HepG2 (cell line): ENCODE results near the gene PTPRD. TPM values are rescaled to one million over a fixed set of nuclear protein-coding genes. Genes with fewer than 3 reads are reported as not detected.

Source experiments
- E2F5 ChIP-seq: sonication (generic); formaldehyde crosslinking; conservative IDR thresholded peaks from 2 replicates; pipeline ENCODE4 v1.4.0; 2020; ENCODE audit warnings: missing genetic modification reagents
- ELK4 ChIP-seq: sonication (generic); formaldehyde crosslinking; IDR thresholded peaks from 2 replicates; pipeline ENCODE4 v1.9.0; 2021; ENCODE audit warnings: missing genetic modification reagents, borderline replicate concordance
- EP300 ChIP-seq, 3 experiments: sonication (generic) in 1 of 3; formaldehyde crosslinking in 1 of 3; IDR thresholded peaks; 2 replicates each; pipeline versions ENCODE4 v1.5.1 to v1.6.1; 2011 to 2020; ENCODE audit warnings: low read depth in 2 of 3, low read length in 2 of 3, borderline replicate concordance in 1 of 3, improper control_type of control experiment in 1 of 3, mild to moderate bottlenecking in 1 of 3, missing genetic modification reagents in 1 of 3, moderate library complexity in 1 of 3
- FOXC1 ChIP-seq: sonication (generic); formaldehyde crosslinking; IDR thresholded peaks from 2 replicates; pipeline ENCODE4 v1.8.0; 2022; ENCODE audit warnings: mild to moderate bottlenecking, missing genetic modification reagents, borderline replicate concordance
- KDM2A ChIP-seq: sonication (generic); formaldehyde crosslinking; IDR thresholded peaks from 2 replicates; pipeline ENCODE4 v1.4.0; 2020; ENCODE audit warnings: low read depth, missing genetic modification reagents, borderline replicate concordance
- KDM5B ChIP-seq: sonication (generic); formaldehyde crosslinking; IDR thresholded peaks from 2 replicates; pipeline ENCODE4 v1.4.0; 2020; ENCODE audit warnings: missing genetic modification reagents, mild to moderate bottlenecking, borderline replicate concordance
- NCOR1 ChIP-seq: fragments of 200-600 bp; sonication (generic); IDR thresholded peaks from 2 replicates; pipeline ENCODE4 v1.7.0; 2017; ENCODE audit warnings: antibody characterized with exemption, low read length, borderline replicate concordance
- NFIB ChIP-seq: sonication (generic); formaldehyde crosslinking; IDR thresholded peaks from 2 replicates; pipeline ENCODE4 v1.9.0; 2021; ENCODE audit warnings: missing genetic modification reagents, mild to moderate bottlenecking, borderline replicate concordance
- PRMT3 ChIP-seq: sonication (generic); formaldehyde crosslinking; IDR thresholded peaks from 2 replicates; pipeline ENCODE4 v1.8.1; 2022; ENCODE audit warnings: low read depth, mild to moderate bottlenecking, moderate library complexity, missing genetic modification reagents, borderline replicate concordance
- RBM22 ChIP-seq: fragments of 200-400 bp; formaldehyde crosslinking; optimal IDR thresholded peaks from 2 replicates; pipeline ENCODE3; 2017; ENCODE audit warnings: mild to moderate bottlenecking, low read length, moderate library complexity
- SETDB1 ChIP-seq: sonication (generic); formaldehyde crosslinking; IDR thresholded peaks from 2 replicates; pipeline ENCODE4 v1.5.1; 2020; ENCODE audit warnings: missing genetic modification reagents, mild to moderate bottlenecking, borderline replicate concordance
- SNAPC2 ChIP-seq: sonication (generic); formaldehyde crosslinking; IDR thresholded peaks from 2 replicates; pipeline ENCODE4 v1.8.1; 2022; ENCODE audit warnings: mild to moderate bottlenecking, missing genetic modification reagents
- ZMYM4 ChIP-seq: sonication (generic); formaldehyde crosslinking; IDR thresholded peaks from 2 replicates; pipeline ENCODE4 v1.8.1; 2023; ENCODE audit warnings: mild to moderate bottlenecking, missing genetic modification reagents
- ZNF333 ChIP-seq: sonication (generic); formaldehyde crosslinking; IDR thresholded peaks from 2 replicates; pipeline ENCODE4 v1.4.0; 2020; ENCODE audit warnings: mild to moderate bottlenecking, missing genetic modification reagents, borderline replicate concordance
- ZNF33B ChIP-seq: sonication (generic); formaldehyde crosslinking; IDR thresholded peaks from 2 replicates; pipeline ENCODE4 v1.5.1; 2020; ENCODE audit warnings: mild to moderate bottlenecking, missing genetic modification reagents
- ZNF552 ChIP-seq: sonication (generic); formaldehyde crosslinking; IDR thresholded peaks from 2 replicates; pipeline ENCODE4 v1.9.0; 2022; ENCODE audit warnings: missing genetic modification reagents, mild to moderate bottlenecking, borderline replicate concordance
- ZNF577 ChIP-seq: sonication (generic); formaldehyde crosslinking; IDR thresholded peaks from 2 replicates; pipeline ENCODE4 v1.4.0; 2020; ENCODE audit warnings: mild to moderate bottlenecking, low read depth, missing genetic modification reagents, borderline replicate concordance
- ZNF7 ChIP-seq: IDR thresholded peaks from 2 replicates; pipeline ENCODE4 v1.6.1; 2016; ENCODE audit warnings: missing biosample characterization, missing genetic modification reagents
- ZNF770 ChIP-seq: sonication (generic); formaldehyde crosslinking; IDR thresholded peaks from 2 replicates; pipeline ENCODE4 v1.5.0; 2020; ENCODE audit warnings: mild to moderate bottlenecking, missing genetic modification reagents
- ZNF879 ChIP-seq: sonication (generic); formaldehyde crosslinking; IDR thresholded peaks from 2 replicates; pipeline ENCODE4 v1.8.1; 2023; ENCODE audit warnings: missing genetic modification reagents
- polyA plus RNA-seq, 8 experiments: library from polyadenylated mRNA; depleted of rRNA in 3 of 8; stranded (reverse) in 7 of 8; unstranded in 1 of 8; fragments of >200 nt; fragmentation: Illumina TruSeq in 4 of 8; extraction: Trizol in 4 of 8; gene quantifications; 2 replicates each; pipeline versions ENCODE4 v1.2.1 to v1.2.3, GENCODE V29; 2011 to 2016; ENCODE audit warnings: low read depth in 4 of 8, missing spikeins in 1 of 8, mixed read lengths in 1 of 8; ENCODE audit not compliant: insufficient read depth in 1 of 8
- total RNA-seq, 5 experiments: library from RNA; depleted of rRNA; stranded (reverse); fragments of >200 nt; fragmentation: Illumina TruSeq; extraction: Trizol; gene quantifications; 2 replicates each; pipeline ENCODE4 v1.2.3, GENCODE V29; 2016; ENCODE audit warnings: low read depth in 1 of 5

Gene PTPRD
- total and polyA plus RNA-seq, 2 of the 13 experiments (the other 11 are each of a cell fraction or from before 2014, with no cell fraction given), result 0.05 TPM; not detected in 1

- TF ChIP-seq ZNF577 (CRISPR knock-in tag), result no peak
- no peak for TF ChIP-seq E2F5 (CRISPR knock-in tag)
- TF ChIP-seq KDM2A, result no peak
- no peak for TF ChIP-seq PRMT3 (CRISPR knock-in tag)
- TF ChIP-seq SNAPC2 (CRISPR knock-in tag), result no peak
- no peak for TF ChIP-seq ZNF879
- TF ChIP-seq EP300 (IDR thresholded peaks at IDR 0.05; ENCODE audit: low read depth in 2 of 2, low read length in 2 of 2), result 0 out of 4 replicates have a peak, but pooled peaks of 1 of the 2 experiments have one; percentile 15
- no peak for TF ChIP-seq EP300 (CRISPR knock-in tag; IDR thresholded peaks at IDR 0.05; ENCODE audit: borderline replicate concordance)
- TF ChIP-seq NFIB, result no peak
- no peak for TF ChIP-seq ZNF33B (CRISPR knock-in tag)
- TF ChIP-seq FOXC1 (CRISPR knock-in tag), result no peak
- TF ChIP-seq RBM22, result no peak
- no peak for TF ChIP-seq ZNF552
- no peak for TF ChIP-seq SETDB1 (CRISPR knock-in tag)
- no peak for TF ChIP-seq NCOR1
- no peak for TF ChIP-seq ZNF7 (CRISPR knock-in tag)
- no peak for TF ChIP-seq KDM5B (CRISPR knock-in tag)
- no peak for TF ChIP-seq ZMYM4 (CRISPR knock-in tag)
- no peak for TF ChIP-seq ZNF770 (CRISPR knock-in tag)
- no peak for TF ChIP-seq ZNF333
- no peak for TF ChIP-seq ELK4 (CRISPR knock-in tag)
These were observed 1558.3 kb downstream of the PTPRD start (continued) for GRCh38 chr9:9054354-9054992.
